GM19395 (cell line): ENCODE measurements around the gene RALGPS1.
A peak's percentile ranks its signal among the peaks of the same experiment; 100 is the strongest.

ENCODE experiments used
- ATAC-seq: cut with Tn5 transposase; IDR thresholded peaks from one replicate; pipeline ENCODE4 v1.9.1; 2021; ENCODE audit warnings: mild to moderate bottlenecking, moderate library complexity; ENCODE audit not compliant: unreplicated experiment

RALGPS1 gene

GRCh38 chr9:126914458-126915280, at the start of gene RALGPS1:
RALGPS1 (plus strand) TSS chr9:126914782; CDS start chr9:126962290, 47,508 bp downstream.
- ATAC-seq = peak; percentile 97

- no peak for ATAC-seq
Observed at GRCh38 chr9:126869368-126869767, 45.2 kb upstream of the RALGPS1 start.

- ATAC-seq = no peak
Observed at GRCh38 chr9:126872516-126872915, 42.1 kb upstream of the RALGPS1 start.

- no peak for ATAC-seq
Observed at GRCh38 chr9:126874546-126875314, 39.9 kb upstream of the RALGPS1 start.

GRCh38 chr9:126875756-126876510, 38.6 kb upstream of the RALGPS1 start:
- ATAC-seq = no peak

- ATAC-seq = no peak
Observed at GRCh38 chr9:126876531-126876930, 38.1 kb upstream of the RALGPS1 start.

- no peak for ATAC-seq
Observed at GRCh38 chr9:126877418-126877817, 37.2 kb upstream of the RALGPS1 start.

- no peak for ATAC-seq
Observed at GRCh38 chr9:126879288-126879687, 35.3 kb upstream of the RALGPS1 start.

GRCh38 chr9:126880226-126880946, 34.2 kb upstream of the RALGPS1 start:
- ATAC-seq = no peak

- no peak for ATAC-seq
Observed at GRCh38 chr9:126880947-126881332, 33.6 kb upstream of the RALGPS1 start.

GRCh38 chr9:126882746-126883145, 31.8 kb upstream of the RALGPS1 start:
- ATAC-seq = no peak

- ATAC-seq = no peak
Observed at GRCh38 chr9:126883636-126884035, 30.9 kb upstream of the RALGPS1 start.

GRCh38 chr9:126885131-126885641, 29.4 kb upstream of the RALGPS1 start:
- no peak for ATAC-seq

GRCh38 chr9:126886034-126886822, 28.4 kb upstream of the RALGPS1 start:
- ATAC-seq = no peak

- ATAC-seq = no peak
Observed at GRCh38 chr9:126886897-126887296, 27.7 kb upstream of the RALGPS1 start.

- ATAC-seq = no peak
Observed at GRCh38 chr9:126891676-126892075, 22.9 kb upstream of the RALGPS1 start.

- no peak for ATAC-seq
Observed at GRCh38 chr9:126893079-126893478, 21.5 kb upstream of the RALGPS1 start.

GRCh38 chr9:126894052-126894603, 20.5 kb upstream of the RALGPS1 start:
- ATAC-seq = no peak

GRCh38 chr9:126902210-126902609, 12.4 kb upstream of the RALGPS1 start:
- no peak for ATAC-seq
